ENCODE measurements around the gene SMIM15. TPM values are rescaled to one million over a fixed set of nuclear protein-coding genes. Genes with fewer than 3 reads are reported as not detected.
A peak's percentile ranks its signal among the peaks of the same experiment; 100 is the strongest.

Gene SMIM15
- total and polyA plus RNA-seq, 2 of the 13 experiments (the other 11 are each of a cell fraction or from before 2014, with no cell fraction given) = 12.7 to 58.2 TPM

- TF ChIP-seq GRHL1 (CRISPR knock-in tag; conservative IDR thresholded peaks at IDR 0.05) (no peak), SP2 (CRISPR knock-in tag; IDR thresholded peaks at IDR 0.05) (peak; percentile 87), KAT2B (IDR thresholded peaks at IDR 0.05; ENCODE audit: borderline replicate concordance, low read depth, low read length) (no peak), ETS1 (CRISPR knock-in tag; IDR thresholded peaks at IDR 0.05) (peak; percentile 66; the same call in 1 of the 2 replicates), ZNF230 (CRISPR knock-in tag; IDR thresholded peaks at IDR 0.05) (peak; percentile 82), ZNF34 (CRISPR knock-in tag; IDR thresholded peaks at IDR 0.05; ENCODE audit: borderline replicate concordance) (peak; percentile 27; the same call in 1 of the 2 replicates), ARID5B (CRISPR knock-in tag; IDR thresholded peaks at IDR 0.05) (peak; percentile 18; the same call in 1 of the 2 replicates), NCOA5 (CRISPR knock-in tag; IDR thresholded peaks at IDR 0.05) (no peak), ZNF776 (CRISPR knock-in tag; IDR thresholded peaks at IDR 0.05) (0 out of 2 replicates have a peak, but pooled peaks have one; percentile 47), ZBTB8A (CRISPR knock-in tag; IDR thresholded peaks at IDR 0.05; ENCODE audit: borderline replicate concordance, low read depth) (0 out of 2 replicates have a peak, but pooled peaks have one; percentile 1), ZNF335 (CRISPR knock-in tag; IDR thresholded peaks at IDR 0.05) (no peak; the same call in 1 of the 2 replicates), CENPBD1 (CRISPR knock-in tag; IDR thresholded peaks at IDR 0.05; ENCODE audit: borderline replicate concordance, low read depth) (0 out of 2 replicates have a peak, but pooled peaks have one; percentile 63), ZNF614 (CRISPR knock-in tag; IDR thresholded peaks at IDR 0.05; ENCODE audit: borderline replicate concordance) (peak; percentile 67; the same call in 1 of the 2 replicates), TIGD3 (CRISPR knock-in tag; IDR thresholded peaks at IDR 0.05; ENCODE audit: borderline replicate concordance) (no peak; the same call in 1 of the 2 replicates), ZNF790 (CRISPR knock-in tag; IDR thresholded peaks at IDR 0.05; ENCODE audit: borderline replicate concordance) (no peak; the same call in 1 of the 2 replicates), ZNF256 (CRISPR knock-in tag; conservative IDR thresholded peaks at IDR 0.05) (peak; percentile 74; the same call in 1 of the 2 replicates), MED8 (CRISPR knock-in tag; IDR thresholded peaks at IDR 0.05; ENCODE audit: insufficient replicate concordance) (peak; percentile 16), SMC3 (IDR thresholded peaks at IDR 0.05; ENCODE audit: low read length) (no peak)
Observed at GRCh38 chr5:61162010-61162831, at the start of gene SMIM15 (continued).
